ENCODE measurements around the gene ARMC3.

The ARMC3 gene

GRCh38 chr10:23051855-23052331 lies 124.0 kb downstream of the ARMC3 start:
- no peak overlapping the region for H3K4me3 ChIP-seq (ENCODE audit: low read length)
- DNase-seq (ENCODE audit: low read depth), result peak; percentile 6
- no peak for TF ChIP-seq CTCF (IDR thresholded peaks at IDR 0.05; ENCODE audit: insufficient read depth, low read depth, low read length, missing control alignments)

- DNase-seq (ENCODE audit: low read depth), result peak; percentile 90
- H3K4me3 ChIP-seq (ENCODE audit: low read length), result no peak overlapping the region
- TF ChIP-seq CTCF (IDR thresholded peaks at IDR 0.05; ENCODE audit: insufficient read depth, low read depth, low read length, missing control alignments), result no peak
Observed at GRCh38 chr10:23053036-23053435, 125.2 kb downstream of the ARMC3 start.

- DNase-seq (ENCODE audit: low read depth), result no peak
- H3K4me3 ChIP-seq (ENCODE audit: low read length), result no peak overlapping the region
Observed at GRCh38 chr10:23055424-23056185, 127.8 kb downstream of the ARMC3 start.

GRCh38 chr10:23056186-23056579 lies 128.3 kb downstream of the ARMC3 start:
- DNase-seq (ENCODE audit: low read depth), result no peak
- H3K4me3 ChIP-seq (ENCODE audit: low read length), result no peak overlapping the region
- TF ChIP-seq CTCF (IDR thresholded peaks at IDR 0.05; ENCODE audit: insufficient read depth, low read depth, low read length, missing control alignments), result no peak

More at GRCh38 chr10:23055424-23056185, 127.8 kb downstream of the ARMC3 start:
- TF ChIP-seq CTCF (IDR thresholded peaks at IDR 0.05; ENCODE audit: insufficient read depth, low read depth, low read length, missing control alignments), result no peak

GRCh38 chr10:23058366-23058765 lies 130.5 kb downstream of the ARMC3 start:
- H3K4me3 ChIP-seq (ENCODE audit: low read length), result no peak overlapping the region
- DNase-seq (ENCODE audit: low read depth), result no peak
- TF ChIP-seq CTCF (IDR thresholded peaks at IDR 0.05; ENCODE audit: insufficient read depth, low read depth, low read length, missing control alignments), result no peak

GRCh38 chr10:23060918-23061317 lies 133.1 kb downstream of the ARMC3 start:
- H3K4me3 ChIP-seq (ENCODE audit: low read length), result no peak overlapping the region
- no peak for TF ChIP-seq CTCF (IDR thresholded peaks at IDR 0.05; ENCODE audit: insufficient read depth, low read depth, low read length, missing control alignments)
- DNase-seq (ENCODE audit: low read depth), result no peak
